Psoas muscle (tissue), 8 donors: ENCODE measurements around the gene USB1. TPM values are rescaled to one million over a fixed set of nuclear protein-coding genes. Genes with fewer than 3 reads are reported as not detected.

Experiments used
- ATAC-seq, 4 donors: fragments of 200-7000 bp; cut with Tn5 transposase; one replicate each; pipeline ENCODE4 v1.9.1; 2020; ENCODE audit warnings: moderate library complexity in 3 of 4, mild to moderate bottlenecking in 2 of 4
- DNase-seq, 2 donors: peaks; one replicate each; pipeline ENCODE4 v3.0.0-alpha.2; 2020
- H3K27ac ChIP-seq: fragments of 200-600 bp; one replicate; pipeline ENCODE4 v1.8.0; 2022
- H3K27me3 ChIP-seq, 3 donors: fragments of 200-600 bp in 1 of 3; one replicate each; pipeline versions ENCODE4 v1.6.1 to v1.8.0; 2013 to 2022; ENCODE audit warnings: low read length in 2 of 3, mild to moderate bottlenecking in 2 of 3, moderate library complexity in 1 of 3; ENCODE audit not compliant: insufficient read depth in 3 of 3
- H3K36me3 ChIP-seq, 2 donors: fragments of 200-600 bp in 1 of 2; one replicate each; pipeline versions ENCODE4 v1.6.1 to v1.8.0; 2013 to 2022; ENCODE audit warnings: low read depth in 1 of 2, mild to moderate bottlenecking in 1 of 2, moderate library complexity in 1 of 2; ENCODE audit not compliant: insufficient read depth in 1 of 2
- H3K4me1 ChIP-seq: fragments of 200-600 bp; one replicate; pipeline ENCODE4 v1.8.0; 2022
- H3K4me3 ChIP-seq: fragments of 200-600 bp; one replicate; pipeline ENCODE4 v1.8.0; 2022; ENCODE audit warnings: mild to moderate bottlenecking
- H3K9me3 ChIP-seq: fragments of 200-600 bp; one replicate; pipeline ENCODE4 v1.8.0; 2022
- CTCF ChIP-seq: fragments of 200-600 bp; IDR thresholded peaks from one replicate; pipeline ENCODE4 v1.8.0; 2022; ENCODE audit warnings: antibody characterized with exemption
- WGBS, 3 donors: extraction: QIAGEN DNeasy Blood & Tissue Kit; methylation state at CpG; one replicate each; pipeline versions ENCODE4 v1.1.6 to v1.1.7; 2013; 5-methylcytosine and 5-hydroxymethylcytosine counted together
- intact Hi-C, 2 donors: fragments of 100-400 bp; cut with DNase I; formaldehyde crosslinking; loops; one replicate each; pipeline versions ENCODE4 v1.11.0 to v1.14.2; 2022
- polyA plus RNA-seq, 3 donors: library from polyadenylated mRNA; stranded (reverse); fragments of 200-250 nt; gene quantifications; one replicate each; pipeline ENCODE4 v1.2.3, GENCODE V29; 2013
- total RNA-seq, 4 donors: library from RNA; stranded (reverse); fragmentation: NEBNext Ultra II Directional in 2 of 4; extraction: Animal tissue kit (Norgen Biotek cat#: 25700) in 2 of 4; gene quantifications; one replicate each; pipeline versions ENCODE4 v1.2.1 to v1.2.4, GENCODE V29; 2021 to 2023
- donor health status: healthy with polysubstance abuse.
- donor health status: DM: no; HTN: no; CAD: no; lungs with moderate emphysema.
- donor health status: Bipolar disorder and iron deficiency.
- donor health status: healthy.
- donor health status: DM: yes; HTN: yes; CAD: no.
- donor health status: DM: no; HTN: no; CAD: no.
- donor health status: DM: no; HTN: no; CAD: no.
- donor health status: DM: yes; HTN: yes; CAD: no.

The USB1 gene
- total and polyA plus RNA-seq, 7 donors = 10.1 to 30.7 (median 18.5) TPM

GRCh38 chr16:58009856-58010416 lies 8.7 kb downstream of the USB1 start:
- no peak for TF ChIP-seq CTCF
- Histone ChIP-seq H3K27ac (no peak overlapping the region), H3K4me1 (peaks cover 2% of the 10 kb centered on the region), H3K36me3 (peaks cover 2 to 49% of the 10 kb centered on the region in 2 donors), H3K4me3 (no peak overlapping the region), H3K27me3 (no peaks in the 10 kb centered on the region), H3K9me3 (no peaks in the 10 kb centered on the region)
- no peak for ATAC-seq
- WGBS, 3 donors = 70 to 73% (median 73%) methylated on average over 11 of the region's 11 CpGs
- peak in 1 of 2 donors; percentile 7 for DNase-seq
- intact Hi-C loops = loop anchor here (5.0 to 10.0 kb wide), 2 partner anchors 255 to 433 kb away; no protein-coding TSS in a partner anchor

GRCh38 chr16:58010886-58011285 lies 9.7 kb downstream of the USB1 start:
- Histone ChIP-seq H3K4me1 (no peaks in the 10 kb centered on the region), H3K9me3 (no peaks in the 10 kb centered on the region), H3K36me3 (peaks cover 2 to 49% of the 10 kb centered on the region in 2 donors), H3K4me3 (no peak overlapping the region), H3K27me3 (no peaks in the 10 kb centered on the region), H3K27ac (no peak overlapping the region)
- DNase-seq (no peak), ATAC-seq (no peak)
- no peak for TF ChIP-seq CTCF
- intact Hi-C loops = no loop called here
- WGBS, 3 donors = 74 to 80% (median 79%) methylated on average over 3 of the region's 3 CpGs

- Histone ChIP-seq H3K9me3 (no peaks in the 10 kb centered on the region), H3K27me3 (no peaks in the 10 kb centered on the region), H3K36me3 (peaks cover 2 to 47% of the 10 kb centered on the region in 2 donors), H3K4me3 (no peak overlapping the region), H3K4me1 (no peaks in the 10 kb centered on the region), H3K27ac (no peak overlapping the region)
- DNase-seq (no peak), ATAC-seq (no peak)
- TF ChIP-seq CTCF = no peak
- intact Hi-C loops = no loop called here
- WGBS, 3 donors = 86 to 94% (median 87%) methylated on average over 3 of the region's 3 CpGs
These were observed 10.4 kb downstream of the USB1 start for GRCh38 chr16:58011652-58012051.

GRCh38 chr16:58012481-58012880 lies 11.3 kb downstream of the USB1 start:
- no peak for ATAC-seq
- H3K9me3 ChIP-seq = no peaks in the 10 kb centered on the region
- intact Hi-C loops = no loop called here
- H3K27ac ChIP-seq = no peak overlapping the region
- no peaks in the 10 kb centered on the region for H3K4me1 ChIP-seq
- WGBS, 3 donors = 78 to 86% (median 85%) methylated on average over 9 of the region's 9 CpGs
- H3K36me3 ChIP-seq = peaks cover 2 to 55% of the 10 kb centered on the region in 2 donors
- H3K4me3 ChIP-seq = no peak overlapping the region
- TF ChIP-seq CTCF = no peak
- DNase-seq = peak in 1 of 2 donors; percentile 21
- H3K27me3 ChIP-seq = no peaks in the 10 kb centered on the region
